ENCODE data around the gene RELN.
A peak's percentile ranks its signal among the peaks of the same experiment; 100 is the strongest.
"Not testable (repeated sequence)": the region's sequence is repeated elsewhere in the genome, so short reads cannot be mapped to it uniquely, and the experiment has no call there.

Gene RELN

GRCh38 chr7:103525937-103526336 is 463.5 kb downstream of the RELN start:
- no peak for TF ChIP-seq CTCF (IDR thresholded peaks at IDR 0.05; ENCODE audit: extremely low read depth, missing control alignments)
- no peak for DNase-seq (ENCODE audit: low spot score)

- no peak for TF ChIP-seq CTCF (IDR thresholded peaks at IDR 0.05; ENCODE audit: extremely low read depth, missing control alignments)
- peak; percentile 12 for DNase-seq (ENCODE audit: low spot score)
Observed at GRCh38 chr7:103524042-103524907, 465.2 kb downstream of the RELN start.

- DNase-seq (ENCODE audit: low spot score): no peak
Observed at GRCh38 chr7:103521937-103522336, 467.5 kb downstream of the RELN start.

GRCh38 chr7:103504505-103505135 is 484.8 kb downstream of the RELN start:
- no peak for TF ChIP-seq CTCF (IDR thresholded peaks at IDR 0.05; ENCODE audit: extremely low read depth, missing control alignments)
- no peak for DNase-seq (ENCODE audit: low spot score)

More at GRCh38 chr7:103521937-103522336, 467.5 kb downstream of the RELN start:
- TF ChIP-seq CTCF (IDR thresholded peaks at IDR 0.05; ENCODE audit: extremely low read depth, missing control alignments): no peak

- no peak for TF ChIP-seq CTCF (IDR thresholded peaks at IDR 0.05; ENCODE audit: extremely low read depth, missing control alignments)
Observed at GRCh38 chr7:103501206-103501605, 488.3 kb downstream of the RELN start.

GRCh38 chr7:103499976-103500375 is 489.5 kb downstream of the RELN start:
- no peak for TF ChIP-seq CTCF (IDR thresholded peaks at IDR 0.05; ENCODE audit: extremely low read depth, missing control alignments)
- DNase-seq (ENCODE audit: low spot score): no peak

More at GRCh38 chr7:103501206-103501605, 488.3 kb downstream of the RELN start:
- no peak for DNase-seq (ENCODE audit: low spot score)

- no peak for TF ChIP-seq CTCF (IDR thresholded peaks at IDR 0.05; ENCODE audit: extremely low read depth, missing control alignments)
- no peak for DNase-seq (ENCODE audit: low spot score)
Observed at GRCh38 chr7:103487419-103487818, 502.0 kb downstream of the RELN start.

GRCh38 chr7:103486873-103487272 is 502.6 kb downstream of the RELN start:
- DNase-seq (ENCODE audit: low spot score): not testable (repeated sequence)

All from GM20000 (cell line).